ENCODE results near the gene ID1. TPM values are rescaled to one million over a fixed set of nuclear protein-coding genes. Genes with fewer than 3 reads are reported as not detected.

ID1 gene
- total and polyA plus RNA-seq, 2 of the 13 experiments (the other 11 are each of a cell fraction or from before 2014, with no cell fraction given), result 320 to 419 TPM

GRCh38 chr20:31569163-31570020 lies 35.7 kb upstream of the ID1 start (continued):
- TF ChIP-seq, protein P1, sequence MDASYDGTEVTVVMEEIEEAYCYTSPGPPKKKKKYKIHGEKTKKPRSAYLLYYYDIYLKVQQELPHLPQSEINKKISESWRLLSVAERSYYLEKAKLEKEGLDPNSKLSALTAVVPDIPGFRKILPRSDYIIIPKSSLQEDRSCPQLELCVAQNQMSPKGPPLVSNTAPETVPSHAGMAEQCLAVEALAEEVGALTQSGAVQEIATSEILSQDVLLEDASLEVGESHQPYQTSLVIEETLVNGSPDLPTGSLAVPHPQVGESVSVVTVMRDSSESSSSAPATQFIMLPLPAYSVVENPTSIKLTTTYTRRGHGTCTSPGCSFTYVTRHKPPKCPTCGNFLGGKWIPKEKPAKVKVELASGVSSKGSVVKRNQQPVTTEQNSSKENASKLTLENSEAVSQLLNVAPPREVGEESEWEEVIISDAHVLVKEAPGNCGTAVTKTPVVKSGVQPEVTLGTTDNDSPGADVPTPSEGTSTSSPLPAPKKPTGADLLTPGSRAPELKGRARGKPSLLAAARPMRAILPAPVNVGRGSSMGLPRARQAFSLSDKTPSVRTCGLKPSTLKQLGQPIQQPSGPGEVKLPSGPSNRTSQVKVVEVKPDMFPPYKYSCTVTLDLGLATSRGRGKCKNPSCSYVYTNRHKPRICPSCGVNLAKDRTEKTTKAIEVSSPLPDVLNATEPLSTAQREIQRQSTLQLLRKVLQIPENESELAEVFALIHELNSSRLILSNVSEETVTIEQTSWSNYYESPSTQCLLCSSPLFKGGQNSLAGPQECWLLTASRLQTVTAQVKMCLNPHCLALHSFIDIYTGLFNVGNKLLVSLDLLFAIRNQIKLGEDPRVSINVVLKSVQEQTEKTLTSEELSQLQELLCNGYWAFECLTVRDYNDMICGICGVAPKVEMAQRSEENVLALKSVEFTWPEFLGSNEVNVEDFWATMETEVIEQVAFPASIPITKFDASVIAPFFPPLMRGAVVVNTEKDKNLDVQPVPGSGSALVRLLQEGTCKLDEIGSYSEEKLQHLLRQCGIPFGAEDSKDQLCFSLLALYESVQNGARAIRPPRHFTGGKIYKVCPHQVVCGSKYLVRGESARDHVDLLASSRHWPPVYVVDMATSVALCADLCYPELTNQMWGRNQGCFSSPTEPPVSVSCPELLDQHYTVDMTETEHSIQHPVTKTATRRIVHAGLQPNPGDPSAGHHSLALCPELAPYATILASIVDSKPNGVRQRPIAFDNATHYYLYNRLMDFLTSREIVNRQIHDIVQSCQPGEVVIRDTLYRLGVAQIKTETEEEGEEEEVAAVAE (CRISPR knock-in tag; IDR thresholded peaks at IDR 0.05; ENCODE audit: borderline replicate concordance), result 0 out of 2 replicates have a peak, but pooled peaks have one; percentile 12
- TF ChIP-seq MBD4 (IDR thresholded peaks at IDR 0.05; ENCODE audit: borderline replicate concordance, low read length) (no peak), NR2F1 (CRISPR knock-in tag; IDR thresholded peaks at IDR 0.05) (peak; percentile 43 to 54; a peak in 2 of 4 replicates), DR1 (CRISPR knock-in tag; IDR thresholded peaks at IDR 0.05) (no peak), ZNF720 (CRISPR knock-in tag; IDR thresholded peaks at IDR 0.05) (no peak), NFYC (CRISPR knock-in tag; IDR thresholded peaks at IDR 0.05) (no peak), JARID2 (CRISPR knock-in tag; IDR thresholded peaks at IDR 0.05; ENCODE audit: insufficient replicate concordance) (no peak), ZNF547 (CRISPR knock-in tag; IDR thresholded peaks at IDR 0.05) (peak; percentile 71; the same call in 1 of the 2 replicates), ZNF792 (CRISPR knock-in tag; IDR thresholded peaks at IDR 0.05) (no peak), ZNF275 (CRISPR knock-in tag; IDR thresholded peaks at IDR 0.05; ENCODE audit: borderline replicate concordance) (0 out of 2 replicates have a peak, but pooled peaks have one; percentile 20), ZBTB39 (CRISPR knock-in tag; IDR thresholded peaks at IDR 0.05) (no peak), ZNF567 (CRISPR knock-in tag; IDR thresholded peaks at IDR 0.05; ENCODE audit: borderline replicate concordance) (0 out of 2 replicates have a peak, but pooled peaks have one; percentile 17)
- TF ChIP-seq, protein P2, sequence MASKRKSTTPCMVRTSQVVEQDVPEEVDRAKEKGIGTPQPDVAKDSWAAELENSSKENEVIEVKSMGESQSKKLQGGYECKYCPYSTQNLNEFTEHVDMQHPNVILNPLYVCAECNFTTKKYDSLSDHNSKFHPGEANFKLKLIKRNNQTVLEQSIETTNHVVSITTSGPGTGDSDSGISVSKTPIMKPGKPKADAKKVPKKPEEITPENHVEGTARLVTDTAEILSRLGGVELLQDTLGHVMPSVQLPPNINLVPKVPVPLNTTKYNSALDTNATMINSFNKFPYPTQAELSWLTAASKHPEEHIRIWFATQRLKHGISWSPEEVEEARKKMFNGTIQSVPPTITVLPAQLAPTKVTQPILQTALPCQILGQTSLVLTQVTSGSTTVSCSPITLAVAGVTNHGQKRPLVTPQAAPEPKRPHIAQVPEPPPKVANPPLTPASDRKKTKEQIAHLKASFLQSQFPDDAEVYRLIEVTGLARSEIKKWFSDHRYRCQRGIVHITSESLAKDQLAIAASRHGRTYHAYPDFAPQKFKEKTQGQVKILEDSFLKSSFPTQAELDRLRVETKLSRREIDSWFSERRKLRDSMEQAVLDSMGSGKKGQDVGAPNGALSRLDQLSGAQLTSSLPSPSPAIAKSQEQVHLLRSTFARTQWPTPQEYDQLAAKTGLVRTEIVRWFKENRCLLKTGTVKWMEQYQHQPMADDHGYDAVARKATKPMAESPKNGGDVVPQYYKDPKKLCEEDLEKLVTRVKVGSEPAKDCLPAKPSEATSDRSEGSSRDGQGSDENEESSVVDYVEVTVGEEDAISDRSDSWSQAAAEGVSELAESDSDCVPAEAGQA (IDR thresholded peaks at IDR 0.05; ENCODE audit: low read depth), result 0 out of 2 replicates have a peak, but pooled peaks have one; percentile 44
- TF ChIP-seq, protein P2 (CRISPR knock-in tag; IDR thresholded peaks at IDR 0.05; ENCODE audit: borderline replicate concordance), result no peak

All from HepG2 (cell line).